ENCODE results near the gene GOLGA1.

GOLGA1 gene

GRCh38 chr9:124863371-124863871 is 77.5 kb downstream of the GOLGA1 start:
- in situ Hi-C loops (cut with MboI; ENCODE audit: low pct_unique_long_range_greater_than_20kb, low sequenced_read_pairs, unreplicated experiment): no loop called here
- TF ChIP-seq, protein P1, sequence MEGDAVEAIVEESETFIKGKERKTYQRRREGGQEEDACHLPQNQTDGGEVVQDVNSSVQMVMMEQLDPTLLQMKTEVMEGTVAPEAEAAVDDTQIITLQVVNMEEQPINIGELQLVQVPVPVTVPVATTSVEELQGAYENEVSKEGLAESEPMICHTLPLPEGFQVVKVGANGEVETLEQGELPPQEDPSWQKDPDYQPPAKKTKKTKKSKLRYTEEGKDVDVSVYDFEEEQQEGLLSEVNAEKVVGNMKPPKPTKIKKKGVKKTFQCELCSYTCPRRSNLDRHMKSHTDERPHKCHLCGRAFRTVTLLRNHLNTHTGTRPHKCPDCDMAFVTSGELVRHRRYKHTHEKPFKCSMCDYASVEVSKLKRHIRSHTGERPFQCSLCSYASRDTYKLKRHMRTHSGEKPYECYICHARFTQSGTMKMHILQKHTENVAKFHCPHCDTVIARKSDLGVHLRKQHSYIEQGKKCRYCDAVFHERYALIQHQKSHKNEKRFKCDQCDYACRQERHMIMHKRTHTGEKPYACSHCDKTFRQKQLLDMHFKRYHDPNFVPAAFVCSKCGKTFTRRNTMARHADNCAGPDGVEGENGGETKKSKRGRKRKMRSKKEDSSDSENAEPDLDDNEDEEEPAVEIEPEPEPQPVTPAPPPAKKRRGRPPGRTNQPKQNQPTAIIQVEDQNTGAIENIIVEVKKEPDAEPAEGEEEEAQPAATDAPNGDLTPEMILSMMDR (IDR thresholded peaks at IDR 0.05; ENCODE audit: extremely low read depth, insufficient read depth, missing control alignments): no peak

GRCh38 chr9:124861342-124862229 is 79.3 kb downstream of the GOLGA1 start, which contains the start of the genes ARPC5L and RPL35:
TSS of gene ARPC5L (plus strand) at chr9:124862130. CDS start at chr9:124869291, 7,161 bp downstream.
TSS of gene RPL35 (minus strand) at chr9:124861957. CDS start at chr9:124861912, 45 bp downstream.
- peak; percentile 99 for DNase-seq (ENCODE audit: low spot score)
- TF ChIP-seq, protein P1 (IDR thresholded peaks at IDR 0.05; ENCODE audit: extremely low read depth, insufficient read depth, missing control alignments): peak; percentile 26
- in situ Hi-C loops (cut with MboI; ENCODE audit: low pct_unique_long_range_greater_than_20kb, low sequenced_read_pairs, unreplicated experiment): no loop called here

More at GRCh38 chr9:124863371-124863871, 77.5 kb downstream of the GOLGA1 start:
- DNase-seq (ENCODE audit: low spot score): no peak

GRCh38 chr9:124860582-124861341 is 80.1 kb downstream of the GOLGA1 start:
- in situ Hi-C loops (cut with MboI; ENCODE audit: low pct_unique_long_range_greater_than_20kb, low sequenced_read_pairs, unreplicated experiment): no loop called here

DNA sequence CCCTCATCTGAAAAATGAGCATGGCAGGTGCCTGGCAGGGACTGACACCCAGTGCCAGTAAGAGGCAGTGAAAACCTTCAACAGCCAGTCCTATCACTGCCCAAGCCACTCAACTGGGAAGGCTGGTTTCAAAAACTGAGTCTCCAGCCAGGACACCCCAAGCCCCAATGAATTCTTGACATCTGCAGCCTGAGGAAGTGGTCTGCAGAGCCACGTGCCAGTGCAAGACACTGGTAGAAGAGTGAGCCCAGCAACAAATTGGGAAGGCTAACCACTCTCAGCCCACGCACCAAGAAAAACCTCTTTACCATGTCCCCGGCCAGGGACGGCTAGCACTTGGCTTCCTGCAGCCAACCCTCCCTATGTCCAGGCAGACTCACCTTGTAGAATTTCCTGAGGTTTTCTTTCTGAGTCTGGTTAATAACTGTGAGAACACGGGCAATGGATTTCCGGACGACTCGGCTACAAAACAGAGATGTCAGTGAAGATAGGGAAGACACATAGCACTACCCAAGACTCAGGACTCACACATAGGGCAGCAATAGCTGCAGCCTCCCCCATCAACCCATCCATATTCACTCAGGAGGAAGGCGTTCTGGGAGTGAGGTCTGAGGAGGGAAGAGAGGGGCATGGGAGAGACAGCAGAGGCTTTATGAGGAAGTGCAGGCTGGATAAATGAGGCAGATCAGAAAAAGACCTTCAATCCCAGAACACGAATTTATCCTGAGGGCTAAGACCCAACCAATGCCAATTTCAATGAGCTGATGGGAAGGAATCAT is 80.9 kb downstream of the GOLGA1 start:
- TF ChIP-seq, protein P1 (IDR thresholded peaks at IDR 0.05; ENCODE audit: extremely low read depth, insufficient read depth, missing control alignments): no peak
- DNase-seq (ENCODE audit: low spot score): no peak
- in situ Hi-C loops (cut with MboI; ENCODE audit: low pct_unique_long_range_greater_than_20kb, low sequenced_read_pairs, unreplicated experiment): no loop called here

More at GRCh38 chr9:124860582-124861341, 80.1 kb downstream of the GOLGA1 start:
- TF ChIP-seq, protein P1 (IDR thresholded peaks at IDR 0.05; ENCODE audit: extremely low read depth, insufficient read depth, missing control alignments): no peak
- no peak for DNase-seq (ENCODE audit: low spot score)

GRCh38 chr9:124858330-124859046 is 82.4 kb downstream of the GOLGA1 start:
- in situ Hi-C loops (cut with MboI; ENCODE audit: low pct_unique_long_range_greater_than_20kb, low sequenced_read_pairs, unreplicated experiment): no loop called here
- TF ChIP-seq, protein P1 (IDR thresholded peaks at IDR 0.05; ENCODE audit: extremely low read depth, insufficient read depth, missing control alignments): no peak
- DNase-seq (ENCODE audit: low spot score): no peak
